Measurements from ENCODE around the gene AOC1. TPM values are rescaled to one million over a fixed set of nuclear protein-coding genes. Genes with fewer than 3 reads are reported as not detected.

The AOC1 gene
- total and polyA plus RNA-seq, 10 of the 15 experiments (the other 5 are each of a cell fraction or from before 2014, with no cell fraction given): 0.07 TPM; not detected in 9

DNA sequence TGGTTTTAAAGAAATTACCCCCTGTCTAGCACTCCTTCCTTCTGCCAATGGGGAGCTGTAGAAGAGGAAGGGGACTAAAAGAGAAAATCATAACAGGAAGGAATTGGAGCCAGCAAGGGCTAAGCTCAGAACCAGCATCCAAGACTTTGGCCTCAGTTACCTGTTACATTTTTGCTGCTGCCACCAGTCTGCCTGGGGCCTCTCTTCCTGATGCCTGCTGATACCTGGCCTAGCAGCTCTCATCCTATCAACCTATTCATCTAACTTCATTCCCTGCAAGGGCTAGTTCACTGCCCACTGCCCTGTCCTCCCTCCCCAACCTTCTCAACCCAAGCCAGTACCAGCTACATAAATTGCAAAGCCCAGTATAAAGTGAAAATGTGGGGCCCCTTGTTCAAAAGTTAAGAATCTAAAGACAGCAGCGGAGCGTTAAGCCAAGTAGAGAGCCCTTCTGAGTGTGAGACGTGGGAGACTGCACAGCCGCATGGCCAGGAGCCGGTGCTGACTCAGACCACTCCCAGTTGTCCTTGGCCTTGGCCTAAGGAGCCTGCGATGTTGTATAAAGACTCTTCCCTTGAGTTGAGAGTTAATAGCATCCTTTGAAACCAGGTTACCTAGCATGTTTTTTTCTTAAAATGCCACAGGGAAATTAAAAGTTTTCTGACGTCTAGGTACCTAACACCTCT is 13.2 kb upstream of the AOC1 start (continued):
- TF ChIP-seq SUPT20H (IDR thresholded peaks at IDR 0.05; ENCODE audit: borderline replicate concordance, control insufficient read depth, low read depth, low read length) (no peak), FOS (IDR thresholded peaks at IDR 0.05; ENCODE audit: borderline replicate concordance, extremely low read depth, insufficient read length) (no peak), CEBPZ (IDR thresholded peaks at IDR 0.05; ENCODE audit: low read depth, low read length) (no peak), CHD4 (IDR thresholded peaks at IDR 0.05) (no peak)
- TF ChIP-seq, protein P1, sequence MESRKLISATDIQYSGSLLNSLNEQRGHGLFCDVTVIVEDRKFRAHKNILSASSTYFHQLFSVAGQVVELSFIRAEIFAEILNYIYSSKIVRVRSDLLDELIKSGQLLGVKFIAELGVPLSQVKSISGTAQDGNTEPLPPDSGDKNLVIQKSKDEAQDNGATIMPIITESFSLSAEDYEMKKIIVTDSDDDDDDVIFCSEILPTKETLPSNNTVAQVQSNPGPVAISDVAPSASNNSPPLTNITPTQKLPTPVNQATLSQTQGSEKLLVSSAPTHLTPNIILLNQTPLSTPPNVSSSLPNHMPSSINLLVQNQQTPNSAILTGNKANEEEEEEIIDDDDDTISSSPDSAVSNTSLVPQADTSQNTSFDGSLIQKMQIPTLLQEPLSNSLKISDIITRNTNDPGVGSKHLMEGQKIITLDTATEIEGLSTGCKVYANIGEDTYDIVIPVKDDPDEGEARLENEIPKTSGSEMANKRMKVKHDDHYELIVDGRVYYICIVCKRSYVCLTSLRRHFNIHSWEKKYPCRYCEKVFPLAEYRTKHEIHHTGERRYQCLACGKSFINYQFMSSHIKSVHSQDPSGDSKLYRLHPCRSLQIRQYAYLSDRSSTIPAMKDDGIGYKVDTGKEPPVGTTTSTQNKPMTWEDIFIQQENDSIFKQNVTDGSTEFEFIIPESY (IDR thresholded peaks at IDR 0.05): no peak

DNA sequence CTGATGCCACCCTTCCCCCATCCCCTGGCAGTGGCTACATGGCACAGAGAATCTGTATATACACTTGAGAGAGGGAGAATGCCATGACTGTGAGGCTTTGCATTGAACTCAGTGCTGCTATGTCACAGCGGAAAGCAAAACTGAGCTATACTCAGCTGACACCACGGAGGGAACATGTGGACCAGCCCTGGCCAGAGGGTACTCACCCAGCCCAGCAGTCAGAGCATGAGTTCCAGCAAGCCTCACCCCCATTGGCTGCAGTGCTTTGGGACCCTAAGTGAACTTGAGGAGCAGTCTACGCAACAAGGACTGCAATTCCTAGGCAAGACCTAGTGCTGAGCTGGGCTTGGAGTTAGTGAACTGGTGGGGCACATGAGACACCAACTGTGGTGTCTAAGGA is 10.3 kb upstream of the AOC1 start:
- ChIA-PET POLR2A (no interaction called here), RAD21 (ENCODE audit: unreplicated experiment) (no interaction called here), CTCF (interaction anchor here (0.8 kb wide), 1 partner anchor 35 kb away, joined by 3 read pairs; no protein-coding TSS in a partner anchor), SMC1A (ENCODE audit: uncharacterized antibody, unreplicated experiment) (interaction anchor here (1.4 kb wide), 1 partner anchor 10 kb away, joined by 3 read pairs; no protein-coding TSS in a partner anchor)
- TF ChIP-seq CREM (IDR thresholded peaks at IDR 0.05; ENCODE audit: low read depth) (no peak), RELA (IDR thresholded peaks at IDR 0.05; ENCODE audit: borderline replicate concordance, partially characterized antibody) (no peak)
- H3K9ac ChIP-seq (ENCODE audit: control insufficient read depth, insufficient read depth, low read length): no peak overlapping the region
- intact Hi-C loops (cut with micrococcal nuclease; ENCODE audit: unreplicated experiment): no loop called here
- no TSS peak for BruUV-seq (replicated peaks)
- H3K4me3 ChIP-seq: no peak overlapping the region
- H3K27me3 ChIP-seq (replicated peaks in 1 of 2; ENCODE audit: control insufficient read depth in 2 of 2, insufficient read depth in 2 of 2, low read length in 1 of 2): peaks cover 2 to 3% of the 10 kb centered on the region in 2 experiments; a peak in 3 of 4 replicates
- no peak overlapping the region for H3K4me2 ChIP-seq (ENCODE audit: control insufficient read depth, insufficient read depth)
- no peaks in the 10 kb centered on the region for H3K4me1 ChIP-seq (ENCODE audit: control insufficient read depth, insufficient read depth, low read length)
- DNase-seq (ENCODE audit: low read depth, low spot score): no peak
- no peaks in the 10 kb centered on the region for H3K9me3 ChIP-seq (replicated peaks; ENCODE audit: control insufficient read depth, insufficient read depth, low read length)
- no peak overlapping the region for H3K27ac ChIP-seq (ENCODE audit: control insufficient read depth, insufficient read depth)
- no peaks in the 10 kb centered on the region for H4K20me1 ChIP-seq (ENCODE audit: control insufficient read depth, insufficient read depth)
- in situ Hi-C loops (cut with MboI): no loop called here
- H3K79me2 ChIP-seq (ENCODE audit: control insufficient read depth, insufficient read depth, low read length): no peaks in the 10 kb centered on the region
- ATAC-seq: no peak
- H3K36me3 ChIP-seq (ENCODE audit: control insufficient read depth in 2 of 2, insufficient read depth in 2 of 2, low read length in 1 of 2): no peaks in the 10 kb centered on the region
- 42% methylated on average over 3 of the region's 3 CpGs for WGBS (ENCODE audit: insufficient coverage, insufficient replicate concordance, low lambda C conversion rate, missing lambda C conversion rate)
- no peak for FAIRE-seq
- H2AFZ ChIP-seq (ENCODE audit: control insufficient read depth, low read depth, low read length): no peak overlapping the region

Measured in GM12878 (cell line).